Activated CD8-positive, alpha-beta T cell treated with anti-CD3 and anti-CD28 coated beads for 36 hours (primary cell): ENCODE data around the gene MSMO1. TPM values are rescaled to one million over a fixed set of nuclear protein-coding genes. Genes with fewer than 3 reads are reported as not detected.
A peak's percentile ranks its signal among the peaks of the same experiment; 100 is the strongest.

ENCODE experiments used
- ATAC-seq: fragments of 200-7000 bp; cut with Tn5 transposase; one replicate; pipeline ENCODE4 v1.10.0; 2021; ENCODE audit warnings: mild to moderate bottlenecking, moderate library complexity
- CTCF ChIA-PET: fragments of 350-600 bp; sonication (Branson Sonifier 250); formaldehyde crosslinking; loops from one replicate; lab custom pipeline; 2021; ENCODE audit warnings: antibody characterized with exemption; lab: Charles Lee
- POLR2A ChIA-PET: fragments of 350-600 bp; sonication (Branson Sonifier 250); formaldehyde crosslinking; loops from one replicate; lab custom pipeline; 2021; ENCODE audit warnings: antibody characterized with exemption; lab: Charles Lee
- DNase-seq: peaks from one replicate; pipeline ENCODE4 v3.0.0-alpha.2; 2020
- H3K27ac Mint-ChIP-seq: one replicate; pipeline ENCODE4 v1.8.0; 2021; ENCODE audit warnings: mild to moderate bottlenecking, mixed read lengths
- H3K27me3 Mint-ChIP-seq: one replicate; pipeline ENCODE4 v1.8.0; 2021; ENCODE audit warnings: mixed read lengths
- H3K36me3 Mint-ChIP-seq: one replicate; pipeline ENCODE4 v1.8.0; 2021; ENCODE audit warnings: low read depth, mixed read lengths
- H3K4me1 Mint-ChIP-seq: one replicate; pipeline ENCODE4 v1.8.0; 2021; ENCODE audit warnings: low read depth, mixed read lengths
- H3K4me3 Mint-ChIP-seq: one replicate; pipeline ENCODE4 v1.8.0; 2021; ENCODE audit warnings: mild to moderate bottlenecking, moderate library complexity, mixed read lengths
- H3K9me3 Mint-ChIP-seq: one replicate; pipeline ENCODE4 v1.8.0; 2021; ENCODE audit warnings: mixed read lengths
- intact Hi-C: fragments of 100-400 bp; cut with micrococcal nuclease; formaldehyde crosslinking; loops from one replicate; pipeline ENCODE4 v1.10.0; 2022
- total RNA-seq, 2 experiments: library from RNA; stranded (reverse); gene quantifications; one replicate each; pipeline ENCODE4 v1.2.3, GENCODE V29; 2021
- TF ChIP-seq, protein P1 (sequence below): fragments of 200-600 bp; IDR thresholded peaks from one replicate; pipeline ENCODE4 v1.8.0; 2022; ENCODE audit warnings: antibody characterized with exemption, mild to moderate bottlenecking

Gene MSMO1
- total RNA-seq, 2 experiments from 2014 or later = 42.3 to 43.2 TPM

DNA sequence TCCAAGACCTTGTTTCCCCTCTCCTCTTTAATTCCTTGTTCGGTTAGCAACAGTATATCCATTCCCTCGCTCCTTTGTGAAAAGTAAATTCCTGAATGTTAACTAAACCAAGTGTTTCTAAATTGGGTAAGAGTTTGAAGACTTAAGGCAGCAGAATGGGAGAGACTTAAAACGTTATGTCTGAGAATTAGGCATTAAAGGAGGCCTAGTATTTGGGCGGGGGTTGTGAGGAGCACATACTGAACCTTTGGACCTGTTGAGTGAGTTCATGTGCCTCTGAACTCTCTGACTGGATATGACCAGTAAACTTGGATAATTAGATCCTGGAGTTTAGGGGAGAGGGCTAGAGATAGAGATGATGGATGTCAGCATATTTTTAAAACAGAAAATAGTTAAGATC, 1.2 kb downstream of the MSMO1 start:
- peaks cover 44% of the 10 kb centered on the region for H3K4me1 Mint-ChIP-seq
- POLR2A ChIA-PET = no interaction called here

DNA sequence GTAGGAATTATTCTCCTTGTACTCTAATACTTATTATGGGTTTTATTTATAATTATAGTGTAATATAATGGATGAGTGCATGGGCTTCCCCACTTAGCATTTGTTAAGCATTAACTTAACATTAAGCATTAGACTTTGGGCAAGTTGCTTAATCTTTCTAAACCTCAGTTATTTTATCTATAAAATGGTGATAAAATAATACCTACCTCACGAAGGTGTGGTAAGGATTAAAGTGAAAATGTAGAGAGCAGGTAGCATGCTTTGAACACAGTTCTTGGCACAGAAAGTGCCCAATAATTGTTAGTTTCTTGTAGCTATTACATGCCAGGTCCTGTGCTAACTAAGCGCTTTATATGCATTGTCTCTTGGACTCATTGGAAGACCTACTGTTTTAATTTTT, 2.6 kb downstream of the MSMO1 start:
- POLR2A ChIA-PET = interaction anchor here (0.6 to 1.2 kb wide), 2 partner anchors 11 to 372 kb away, joined by 3 read pairs; no protein-coding TSS in a partner anchor
- H3K27ac Mint-ChIP-seq = peak overlapping the region; percentile 79

More for the DNA sequence above, 1.2 kb downstream of the MSMO1 start:
- CTCF ChIA-PET = interaction anchor here (2.6 kb wide), 1 partner anchor 198 kb away, joined by 12 read pairs; no protein-coding TSS in a partner anchor
- Mint-ChIP-seq H3K36me3 (peaks cover 28% of the 10 kb centered on the region), H3K4me3 (no peak overlapping the region), H3K9me3 (no peaks in the 10 kb centered on the region), H3K27ac (no peak overlapping the region), H3K27me3 (no peaks in the 10 kb centered on the region)
- DNase-seq = no peak
- TF ChIP-seq, protein P1, sequence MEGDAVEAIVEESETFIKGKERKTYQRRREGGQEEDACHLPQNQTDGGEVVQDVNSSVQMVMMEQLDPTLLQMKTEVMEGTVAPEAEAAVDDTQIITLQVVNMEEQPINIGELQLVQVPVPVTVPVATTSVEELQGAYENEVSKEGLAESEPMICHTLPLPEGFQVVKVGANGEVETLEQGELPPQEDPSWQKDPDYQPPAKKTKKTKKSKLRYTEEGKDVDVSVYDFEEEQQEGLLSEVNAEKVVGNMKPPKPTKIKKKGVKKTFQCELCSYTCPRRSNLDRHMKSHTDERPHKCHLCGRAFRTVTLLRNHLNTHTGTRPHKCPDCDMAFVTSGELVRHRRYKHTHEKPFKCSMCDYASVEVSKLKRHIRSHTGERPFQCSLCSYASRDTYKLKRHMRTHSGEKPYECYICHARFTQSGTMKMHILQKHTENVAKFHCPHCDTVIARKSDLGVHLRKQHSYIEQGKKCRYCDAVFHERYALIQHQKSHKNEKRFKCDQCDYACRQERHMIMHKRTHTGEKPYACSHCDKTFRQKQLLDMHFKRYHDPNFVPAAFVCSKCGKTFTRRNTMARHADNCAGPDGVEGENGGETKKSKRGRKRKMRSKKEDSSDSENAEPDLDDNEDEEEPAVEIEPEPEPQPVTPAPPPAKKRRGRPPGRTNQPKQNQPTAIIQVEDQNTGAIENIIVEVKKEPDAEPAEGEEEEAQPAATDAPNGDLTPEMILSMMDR = no peak
- intact Hi-C loops = loop anchor here (5.0 kb wide), 1 partner anchor 121 kb away; the partner anchor contains the start of gene KLHL2
- ATAC-seq = no peak

DNA sequence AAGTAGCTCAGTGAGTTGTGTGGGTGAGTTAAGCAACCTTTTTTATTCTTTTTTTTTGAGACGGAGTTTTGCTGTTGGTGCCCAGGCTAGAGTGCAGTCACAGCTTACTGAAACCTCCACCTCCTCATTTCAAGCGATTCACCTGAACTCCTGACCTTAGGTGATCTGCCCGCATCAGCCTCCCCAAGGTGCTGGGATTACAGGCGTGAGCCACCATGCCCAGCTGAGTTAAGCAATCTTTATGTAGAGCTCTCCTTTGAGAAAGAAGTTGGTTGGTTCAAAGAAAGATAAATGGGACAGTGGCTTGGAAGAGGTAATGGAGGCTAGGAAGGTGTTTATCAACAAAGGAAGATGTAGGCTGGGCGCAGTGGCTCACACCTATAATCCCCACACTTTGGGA, 3.2 kb downstream of the MSMO1 start:
- intact Hi-C loops = no loop called here
- TF ChIP-seq, protein P1 = no peak
- peaks cover 52% of the 10 kb centered on the region for H3K4me1 Mint-ChIP-seq
- H3K4me3 Mint-ChIP-seq = peak overlapping the region; percentile 31
- no peaks in the 10 kb centered on the region for H3K9me3 Mint-ChIP-seq
- POLR2A ChIA-PET = interaction anchor here (1.2 kb wide), 1 partner anchor 10 kb away, joined by 3 read pairs; no protein-coding TSS in a partner anchor
- H3K27ac Mint-ChIP-seq = peak overlapping the region; percentile 79
- ATAC-seq = no peak
- H3K27me3 Mint-ChIP-seq = no peaks in the 10 kb centered on the region
- CTCF ChIA-PET = interaction anchor here (2.3 kb wide), 1 partner anchor 200 kb away, joined by 9 read pairs; no protein-coding TSS in a partner anchor
- H3K36me3 Mint-ChIP-seq = peaks cover 41% of the 10 kb centered on the region
- no peak for DNase-seq

More for the DNA sequence above, 2.6 kb downstream of the MSMO1 start:
- no peak for DNase-seq
- Mint-ChIP-seq H3K9me3 (no peaks in the 10 kb centered on the region), H3K4me3 (peak overlapping the region; percentile 31), H3K4me1 (peaks cover 53% of the 10 kb centered on the region), H3K36me3 (peaks cover 37% of the 10 kb centered on the region), H3K27me3 (no peaks in the 10 kb centered on the region)
- no peak for ATAC-seq
- TF ChIP-seq, protein P1 = no peak
- CTCF ChIA-PET = interaction anchor here (2.3 kb wide), 1 partner anchor 199 kb away, joined by 9 read pairs; no protein-coding TSS in a partner anchor
- intact Hi-C loops = no loop called here

DNA sequence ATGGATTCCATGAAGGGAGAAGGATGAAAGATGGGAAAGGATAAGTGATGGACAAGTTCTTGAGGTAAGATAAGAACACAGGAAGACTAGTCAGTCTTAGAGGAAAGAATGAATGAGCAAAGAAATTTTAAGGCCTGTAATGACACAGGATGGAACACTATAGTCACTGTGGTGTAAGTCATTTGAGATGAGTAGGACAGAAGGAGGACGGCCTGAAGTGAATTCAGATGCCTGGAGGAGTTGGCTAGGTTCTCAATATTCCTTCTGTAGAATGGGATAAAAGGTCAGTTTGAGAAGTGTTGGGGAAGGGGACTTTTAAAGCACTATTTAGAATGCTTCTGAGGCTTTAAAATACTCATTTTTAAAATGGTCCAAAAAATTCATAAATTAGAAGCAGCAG, 3.9 kb downstream of the MSMO1 start:
- CTCF ChIA-PET = interaction anchor here (0.8 to 2.3 kb wide), 2 partner anchors 20 to 200 kb away, joined by 3 to 9 read pairs; no protein-coding TSS in a partner anchor
- peak; percentile 10 for DNase-seq
- TF ChIP-seq, protein P1 = no peak
- Mint-ChIP-seq H3K4me3 (peak overlapping the region; percentile 31), H3K36me3 (peaks cover 43% of the 10 kb centered on the region), H3K4me1 (peaks cover 45% of the 10 kb centered on the region), H3K27me3 (no peaks in the 10 kb centered on the region), H3K9me3 (no peaks in the 10 kb centered on the region), H3K27ac (peak overlapping the region; percentile 79)
- intact Hi-C loops = no loop called here
- POLR2A ChIA-PET = no interaction called here
- ATAC-seq = no peak

DNA sequence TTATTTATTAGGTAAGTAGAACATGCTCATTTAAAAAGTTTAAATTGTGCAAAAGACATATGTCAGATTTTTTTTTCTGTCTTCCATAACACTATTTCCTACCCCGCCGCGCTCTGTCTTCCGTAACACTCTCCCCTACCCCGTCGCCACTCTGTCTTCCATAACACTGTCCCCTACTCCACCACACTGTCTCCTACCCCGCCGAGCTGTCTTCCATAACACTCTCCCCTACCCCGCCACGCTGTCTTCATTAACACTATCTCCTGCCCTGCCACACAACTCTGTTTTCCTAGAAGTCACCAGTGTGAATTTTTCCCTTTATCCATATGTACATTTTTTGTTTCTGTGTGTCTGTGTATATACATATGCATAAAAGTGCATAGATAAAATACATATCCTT, 4.4 kb downstream of the MSMO1 start:
- Mint-ChIP-seq H3K4me3 (peak overlapping the region; percentile 18), H3K9me3 (no peaks in the 10 kb centered on the region), H3K27me3 (no peaks in the 10 kb centered on the region), H3K4me1 (peaks cover 43% of the 10 kb centered on the region), H3K27ac (no peak overlapping the region), H3K36me3 (peaks cover 48% of the 10 kb centered on the region)
- ATAC-seq (no peak), DNase-seq (no peak)
- ChIA-PET POLR2A (no interaction called here), CTCF (interaction anchor here (0.8 to 2.3 kb wide), 2 partner anchors 19 to 201 kb away, joined by 3 to 9 read pairs; no protein-coding TSS in a partner anchor)
- TF ChIP-seq, protein P1 = no peak
- intact Hi-C loops = no loop called here
